Stimulated activated CD4-positive, alpha-beta T cell treated with anti-CD3 and anti-CD28 coated beads, Interleukin-2, amount 100 ng/mL, for 4 hours (primary cell): Measurements from ENCODE around the gene MPRIP.

Source experiments
- DNase-seq: peaks from one replicate; pipeline ENCODE4 v3.0.0-alpha.2; 2020; ENCODE audit warnings: low read depth

The MPRIP gene

DNA sequence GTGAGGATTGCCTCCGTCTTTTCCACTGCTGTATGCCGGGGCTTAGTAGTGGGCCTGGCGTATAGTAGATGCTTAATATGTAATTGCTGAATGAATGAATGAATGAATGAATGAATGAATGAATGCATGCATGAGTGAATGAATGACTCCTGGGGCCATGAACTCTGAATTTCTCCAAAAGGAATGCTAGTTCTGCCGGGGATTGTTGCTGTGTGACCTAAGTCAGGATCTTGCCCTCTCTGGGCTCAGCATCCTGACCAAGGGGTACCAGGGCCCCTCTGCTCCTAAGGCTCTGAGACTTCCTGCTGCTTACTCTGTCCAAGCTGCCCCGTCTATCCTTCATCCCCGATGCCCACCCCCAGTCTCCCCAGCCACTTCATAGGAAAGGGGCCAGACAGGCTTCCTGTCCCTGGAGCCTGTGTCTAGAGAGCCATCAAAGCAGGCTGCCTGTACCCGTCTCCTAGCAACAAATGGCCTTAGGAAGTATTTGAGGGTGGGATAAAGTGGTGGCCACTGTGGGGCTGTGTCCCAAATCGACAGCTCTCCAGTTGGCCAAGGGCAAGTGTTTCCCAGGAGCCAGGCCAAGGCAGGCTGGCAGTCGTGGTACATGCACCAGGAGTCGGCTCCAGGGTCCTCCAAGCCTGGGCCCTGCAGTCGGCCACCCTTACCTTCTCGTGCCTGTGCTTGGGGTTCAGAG lies 11.6 kb upstream of the MPRIP start:
- DNase-seq, result no peak

DNA sequence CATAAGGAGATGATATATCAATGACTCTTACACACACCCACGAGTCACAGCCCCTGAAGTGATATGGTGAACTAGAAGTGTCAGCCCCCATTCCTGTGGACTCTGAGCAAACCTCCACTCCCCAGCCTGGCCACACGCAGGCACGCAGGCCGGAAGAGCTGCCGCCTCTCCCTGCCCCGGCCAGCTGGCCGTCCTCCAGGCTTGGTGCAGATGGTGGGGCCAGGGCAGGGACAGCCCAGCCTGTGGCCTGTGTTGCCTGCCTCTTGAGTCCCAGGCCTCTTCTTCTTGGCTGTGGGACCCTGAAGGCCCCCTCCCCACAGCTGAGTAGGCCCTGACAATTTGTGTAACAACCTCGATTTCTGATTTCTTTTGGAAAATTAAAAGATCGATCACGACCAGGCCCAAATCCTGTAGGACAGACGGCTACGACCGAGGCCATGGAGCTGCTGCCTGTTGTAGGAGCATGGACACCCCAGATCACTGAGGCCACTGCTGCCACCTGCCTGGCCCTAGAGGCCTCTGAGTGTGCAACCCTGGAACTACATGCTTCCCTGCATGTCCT lies 10.0 kb upstream of the MPRIP start:
- no peak for DNase-seq

DNA sequence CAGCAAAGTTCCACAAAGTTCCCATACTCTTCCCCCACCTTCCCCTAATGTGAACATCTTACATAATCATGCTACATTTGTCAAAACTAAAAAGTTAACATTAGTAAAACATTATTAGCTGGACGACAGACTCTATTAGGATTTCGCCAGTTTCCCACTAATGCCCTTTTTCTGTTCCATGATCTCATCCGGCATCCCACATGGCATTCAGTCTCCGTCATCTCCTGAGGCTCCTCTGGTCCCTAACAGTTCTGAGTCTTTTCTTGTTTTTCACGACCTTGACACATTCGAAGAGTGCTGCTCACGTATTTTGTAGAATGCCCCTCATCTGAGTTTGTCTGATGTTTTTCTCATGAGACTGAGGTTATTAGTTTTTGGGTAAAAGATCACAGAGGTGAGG lies 8.8 kb upstream of the MPRIP start:
- no peak for DNase-seq

DNA sequence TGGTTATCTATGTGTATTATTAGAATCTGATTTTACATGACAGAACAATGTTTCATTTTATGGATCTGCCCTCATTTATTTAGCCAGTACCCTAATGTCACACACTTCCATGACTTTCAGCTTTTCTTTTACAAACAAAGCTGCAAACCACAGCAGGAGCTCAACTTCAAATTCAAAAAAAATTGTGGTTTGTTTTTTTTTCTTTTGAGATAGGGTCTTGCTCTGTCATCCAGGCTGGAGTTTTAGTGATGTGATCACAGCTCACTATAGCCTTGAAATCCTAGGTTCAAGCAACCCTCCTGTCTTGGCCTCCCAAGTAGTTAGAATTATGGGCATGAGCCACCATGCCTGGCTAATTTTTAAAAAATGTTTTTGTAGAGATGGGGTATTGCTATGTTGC lies 8.2 kb upstream of the MPRIP start:
- DNase-seq, result no peak

DNA sequence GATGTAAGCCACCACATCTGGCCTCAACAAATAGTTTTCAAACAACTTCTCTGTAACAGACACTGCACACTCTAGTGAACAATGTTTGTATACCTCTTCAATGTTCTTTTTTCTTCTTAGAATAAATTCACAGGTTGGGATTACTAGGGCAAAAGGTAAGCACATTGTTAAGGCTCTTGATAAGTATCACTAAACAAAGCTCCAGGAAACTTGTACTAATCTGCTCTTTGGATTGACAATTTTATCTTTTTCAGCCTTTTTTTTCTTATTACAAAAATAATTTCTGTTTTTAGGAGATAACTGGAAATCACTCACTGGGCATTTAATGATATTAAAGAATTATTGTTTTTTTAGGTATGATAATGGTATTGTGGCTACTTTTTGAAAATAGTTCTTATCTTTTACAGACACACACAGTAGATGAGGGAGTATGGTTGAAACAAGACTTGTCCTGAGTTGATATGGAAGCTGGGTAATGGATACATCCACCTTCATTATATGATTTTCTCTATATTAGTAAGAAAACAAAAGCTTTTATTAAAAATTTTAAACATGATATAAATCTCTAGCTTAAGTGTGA lies 7.7 kb upstream of the MPRIP start:
- DNase-seq, result no peak

DNA sequence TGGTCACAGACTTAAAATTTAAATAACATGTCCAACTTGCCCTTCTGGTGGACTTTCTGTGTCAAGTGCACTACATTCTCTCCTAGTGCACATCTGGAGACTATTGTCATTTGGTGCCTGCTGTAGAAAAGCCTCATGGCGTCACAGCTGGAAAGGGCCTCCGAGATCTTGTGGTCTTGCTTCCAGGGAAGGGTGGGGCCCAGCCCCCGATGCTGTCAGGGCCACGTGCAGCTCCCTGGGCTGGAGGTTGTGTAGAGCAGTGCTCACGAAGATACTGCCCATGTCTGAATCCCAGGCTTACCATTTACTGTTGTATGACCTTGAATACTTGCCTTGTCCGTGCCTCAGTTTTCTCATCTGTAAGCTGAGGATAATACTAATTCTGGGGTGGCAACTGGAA lies 6.8 kb upstream of the MPRIP start:
- DNase-seq, result no peak

DNA sequence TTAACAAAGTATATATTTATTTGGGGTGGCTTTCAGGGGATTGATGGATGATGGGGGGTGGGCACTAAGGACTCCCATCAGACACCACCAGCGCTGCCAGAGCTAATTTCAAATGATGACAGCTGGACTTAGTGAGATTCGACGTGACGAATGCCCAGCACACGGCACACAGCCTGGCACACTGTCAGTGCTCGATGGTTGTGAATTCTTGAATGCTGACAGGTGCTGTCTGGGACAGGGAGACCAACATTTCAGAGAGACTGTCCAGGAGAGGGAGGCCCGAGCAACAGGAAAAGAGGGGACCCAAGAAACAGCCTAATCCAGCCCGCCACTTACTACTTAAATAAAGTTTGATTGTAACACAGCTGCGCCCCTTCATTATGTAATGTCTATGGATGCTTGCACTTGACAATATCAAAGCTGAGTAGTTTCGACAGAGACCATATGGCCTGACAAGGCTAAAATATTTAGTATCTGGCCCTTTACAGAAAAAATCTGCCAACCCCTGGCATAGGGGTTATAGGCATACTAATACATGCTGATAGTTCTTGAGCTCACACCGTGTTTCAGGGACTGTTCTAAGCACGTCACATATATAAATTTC lies 6.2 kb upstream of the MPRIP start:
- no peak for DNase-seq

DNA sequence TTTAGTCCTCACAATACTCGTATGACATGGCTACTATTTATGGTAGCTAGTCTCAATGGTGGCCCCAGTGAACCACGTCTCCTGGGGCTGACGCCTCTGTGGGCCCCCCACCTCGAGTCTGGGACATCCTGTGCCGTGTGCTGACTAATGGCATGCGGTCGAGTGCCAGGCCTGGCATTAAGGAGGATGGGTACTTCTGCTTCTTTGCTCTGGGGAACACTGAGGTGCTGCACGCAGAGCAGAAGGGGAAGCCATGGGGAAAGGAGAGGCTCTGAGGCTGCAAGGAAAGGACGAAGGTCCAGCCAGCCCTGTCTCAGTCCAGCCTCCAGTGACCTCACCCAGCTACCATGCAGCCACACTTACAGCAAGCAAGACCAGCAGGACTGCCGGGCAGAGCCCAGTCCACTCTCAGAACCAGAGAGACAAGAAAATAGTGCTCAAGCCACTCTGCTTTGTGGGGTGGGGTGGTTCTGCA lies 5.7 kb upstream of the MPRIP start:
- DNase-seq, result no peak

DNA sequence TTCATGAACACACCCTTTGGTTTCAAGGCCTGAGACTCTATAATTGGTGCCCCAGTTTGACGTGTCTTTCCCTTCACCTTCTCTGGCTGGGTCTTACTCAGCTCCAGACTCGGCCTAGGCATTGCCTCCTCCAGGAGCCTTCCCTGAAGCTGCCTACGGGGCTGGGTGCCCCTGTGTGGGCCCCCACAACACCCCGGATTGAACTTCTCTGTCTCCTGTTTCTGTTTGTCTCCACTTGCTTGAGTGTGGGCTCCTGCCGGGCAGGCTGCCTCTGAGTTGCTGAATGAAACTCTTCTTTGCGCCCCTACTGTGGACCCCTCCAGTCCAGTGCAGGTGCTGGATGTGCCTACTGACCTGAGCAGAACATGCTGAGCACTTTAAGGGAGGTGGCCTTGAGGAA lies 2.3 kb upstream of the MPRIP start:
- DNase-seq, result no peak

DNA sequence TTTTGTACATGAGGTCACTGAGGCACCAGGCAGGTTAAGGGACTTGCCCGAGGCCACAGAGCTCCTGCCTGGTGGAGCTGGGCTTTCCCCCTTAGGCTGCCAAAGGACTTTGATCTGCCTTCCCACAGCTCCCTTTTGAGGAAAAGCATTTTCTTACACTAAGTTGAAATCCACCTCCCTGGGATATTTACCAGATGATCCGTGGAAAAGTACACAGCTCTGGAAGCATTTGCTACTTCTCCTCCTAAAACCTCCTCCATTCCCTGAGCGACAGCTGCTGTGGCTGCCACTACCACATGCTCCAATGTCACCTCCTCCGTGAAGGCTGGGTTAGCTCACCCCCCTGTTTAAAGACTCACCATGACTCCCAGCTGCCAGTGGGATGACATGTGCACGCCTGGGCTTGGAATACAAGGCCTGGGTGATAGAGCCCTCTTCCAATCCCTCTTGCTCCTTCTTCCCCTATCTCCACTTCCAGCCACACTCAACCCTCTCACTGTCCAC lies 1.2 kb upstream of the MPRIP start:
- DNase-seq, result no peak

DNA sequence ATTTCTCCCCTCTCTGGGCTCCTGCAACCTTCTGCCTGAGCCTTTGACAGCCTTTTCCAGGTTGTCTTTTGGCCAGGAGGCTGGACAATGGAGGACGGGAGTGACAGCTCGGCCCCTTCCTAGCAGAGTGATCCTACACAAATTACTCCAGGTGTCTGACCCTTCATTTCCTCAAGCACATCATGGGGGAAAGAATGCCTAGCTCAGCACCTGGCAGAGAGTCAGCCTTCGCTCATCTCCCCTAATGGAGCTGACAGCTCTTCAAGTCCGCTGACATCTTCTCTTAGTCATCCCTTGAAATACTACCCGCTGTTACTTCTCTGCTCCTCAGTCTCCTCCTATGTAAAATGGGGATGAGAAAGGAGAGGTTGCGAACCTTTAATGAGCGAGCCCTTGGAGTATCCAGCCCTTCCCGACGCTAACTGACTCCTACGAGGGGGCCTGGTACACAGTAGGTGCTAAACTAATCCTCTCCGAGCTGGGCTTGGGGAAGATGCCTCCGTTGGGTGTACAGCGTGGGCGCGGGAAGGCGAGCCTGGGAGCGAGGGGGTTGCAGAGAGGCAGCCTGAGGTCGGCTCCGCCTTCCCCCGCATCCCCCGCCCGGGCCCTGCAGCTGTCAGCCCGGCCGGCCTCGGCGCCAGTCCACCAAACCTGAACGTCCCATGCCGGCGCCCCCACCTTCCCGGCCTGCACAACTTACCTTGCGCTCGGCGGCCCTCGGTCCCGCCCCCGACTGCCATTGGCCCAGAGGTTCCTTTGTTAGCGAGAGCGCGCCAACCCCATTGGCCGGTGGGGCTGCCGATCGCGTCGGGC lies 480 bp upstream of the MPRIP start:
- peak; percentile 97 for DNase-seq

DNA sequence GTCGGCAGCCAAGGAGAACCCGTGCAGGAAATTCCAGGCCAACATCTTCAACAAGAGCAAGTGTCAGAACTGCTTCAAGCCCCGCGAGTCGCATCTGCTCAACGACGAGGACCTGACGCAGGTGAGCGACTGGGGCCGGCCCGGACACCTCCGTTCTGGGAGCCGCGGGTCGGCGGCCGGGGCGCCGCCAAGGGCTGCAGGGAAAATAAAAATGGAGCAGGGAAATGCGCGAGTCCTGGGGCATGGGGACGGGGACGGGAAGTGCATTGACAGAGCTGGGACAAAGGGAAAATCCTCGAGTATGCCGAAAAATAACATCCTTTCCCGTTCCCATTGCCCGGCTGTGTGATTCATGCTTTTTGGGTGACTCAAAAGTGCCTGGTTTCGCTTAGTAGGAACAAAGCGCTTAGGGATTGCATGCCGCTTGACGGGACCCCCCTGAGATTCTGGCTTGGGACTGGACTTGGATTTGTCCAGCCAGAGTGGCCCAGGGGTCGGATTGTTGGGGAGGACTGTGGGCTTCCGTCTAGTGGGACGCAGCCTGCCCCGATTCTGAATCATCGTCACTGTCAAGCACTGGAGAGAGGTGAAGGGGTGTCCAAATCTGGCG lies 699 bp downstream of the MPRIP start:
- DNase-seq, result no peak

DNA sequence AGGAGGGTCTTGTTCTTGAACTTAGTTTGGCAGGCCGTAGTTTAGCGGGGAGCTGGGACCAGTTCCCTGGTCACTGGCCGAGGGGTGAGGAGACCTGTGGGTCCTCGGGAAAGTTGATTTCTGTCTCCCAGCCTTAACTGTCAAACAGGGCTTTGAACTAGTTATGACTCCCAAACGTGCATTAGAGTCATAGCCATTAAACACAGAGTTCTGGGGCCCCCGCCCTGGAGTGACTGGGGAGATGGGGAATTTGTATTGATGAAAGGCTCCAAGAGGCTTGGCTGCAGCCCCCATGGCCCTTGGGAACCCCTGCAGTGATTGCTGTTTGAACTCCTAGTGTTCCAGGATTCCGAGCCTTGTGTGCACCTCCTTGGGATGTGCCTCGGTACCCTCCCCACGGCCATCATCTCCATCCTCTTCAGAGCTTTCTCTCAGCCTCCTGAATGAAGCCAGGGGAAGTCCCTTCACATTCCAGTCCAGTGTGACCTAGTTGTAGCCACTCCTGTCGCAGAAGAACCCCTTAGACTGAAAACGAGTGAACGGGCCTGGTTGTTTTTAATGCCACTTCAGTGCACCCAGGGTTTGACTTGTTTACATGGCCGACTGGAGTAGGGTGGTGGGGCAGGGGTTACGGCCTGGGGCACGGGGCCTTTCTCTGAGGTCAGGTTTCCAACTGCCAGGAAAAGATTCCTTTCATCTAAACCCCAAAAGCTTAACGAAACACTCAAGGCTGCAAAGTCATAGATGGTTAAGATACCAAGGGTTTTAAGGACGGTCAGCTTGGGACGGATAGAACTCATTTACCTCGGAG lies 1.4 kb downstream of the MPRIP start:
- no peak for DNase-seq

DNA sequence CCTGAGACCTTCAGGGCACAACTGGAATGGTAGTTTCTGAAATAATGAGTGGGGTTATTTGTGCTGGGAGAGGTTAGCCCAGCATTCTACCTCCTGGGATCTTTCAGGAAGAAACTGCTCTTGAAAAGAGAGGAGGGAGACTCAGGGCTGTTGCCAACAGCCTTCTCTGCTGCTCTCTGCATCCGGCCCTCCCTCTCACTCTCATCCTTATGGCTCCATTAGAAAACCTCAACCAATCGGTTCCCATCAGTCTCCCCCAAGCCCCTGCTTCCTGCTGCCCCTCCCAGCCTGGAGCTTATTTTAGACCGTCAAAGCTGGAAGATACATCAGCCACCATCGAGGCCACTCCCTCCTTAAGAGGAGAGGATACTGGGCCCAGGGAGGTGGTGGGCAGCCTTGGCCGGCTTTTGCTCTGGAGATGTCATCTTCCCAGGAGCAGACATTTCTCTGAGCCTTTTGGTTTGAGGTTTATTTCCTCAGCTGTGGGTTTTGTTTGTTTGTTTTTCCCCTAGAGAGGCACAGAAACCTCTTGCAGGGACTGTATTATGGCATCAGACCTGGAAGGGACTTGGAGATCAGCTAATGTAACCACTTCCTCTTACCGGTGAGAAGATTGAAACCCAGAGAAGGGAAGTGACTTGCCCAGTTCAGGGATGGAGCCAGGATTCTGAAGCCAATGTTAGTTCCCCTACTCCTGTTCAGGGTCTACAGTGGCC lies 2.7 kb downstream of the MPRIP start:
- DNase-seq, result no peak

DNA sequence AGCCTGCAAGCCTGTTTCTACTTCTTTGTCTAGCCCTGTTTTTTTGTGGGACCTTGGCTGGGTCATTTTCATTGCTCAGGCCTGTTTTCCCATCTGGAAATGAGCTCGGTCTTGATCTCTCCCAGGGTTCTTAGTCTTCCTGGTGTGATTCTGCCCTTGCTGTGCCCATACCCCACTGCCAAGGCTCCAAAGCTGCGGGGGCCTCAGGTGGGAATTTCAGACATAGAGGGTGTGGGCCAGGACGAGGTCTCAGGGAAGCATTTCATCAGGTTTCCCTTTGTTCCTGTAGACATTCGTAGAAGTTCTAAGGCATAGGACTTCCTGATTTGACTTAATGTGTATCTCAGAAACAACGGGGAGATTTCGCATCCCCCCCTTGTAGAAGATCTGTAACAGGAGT lies 5.8 kb downstream of the MPRIP start:
- DNase-seq, result no peak

DNA sequence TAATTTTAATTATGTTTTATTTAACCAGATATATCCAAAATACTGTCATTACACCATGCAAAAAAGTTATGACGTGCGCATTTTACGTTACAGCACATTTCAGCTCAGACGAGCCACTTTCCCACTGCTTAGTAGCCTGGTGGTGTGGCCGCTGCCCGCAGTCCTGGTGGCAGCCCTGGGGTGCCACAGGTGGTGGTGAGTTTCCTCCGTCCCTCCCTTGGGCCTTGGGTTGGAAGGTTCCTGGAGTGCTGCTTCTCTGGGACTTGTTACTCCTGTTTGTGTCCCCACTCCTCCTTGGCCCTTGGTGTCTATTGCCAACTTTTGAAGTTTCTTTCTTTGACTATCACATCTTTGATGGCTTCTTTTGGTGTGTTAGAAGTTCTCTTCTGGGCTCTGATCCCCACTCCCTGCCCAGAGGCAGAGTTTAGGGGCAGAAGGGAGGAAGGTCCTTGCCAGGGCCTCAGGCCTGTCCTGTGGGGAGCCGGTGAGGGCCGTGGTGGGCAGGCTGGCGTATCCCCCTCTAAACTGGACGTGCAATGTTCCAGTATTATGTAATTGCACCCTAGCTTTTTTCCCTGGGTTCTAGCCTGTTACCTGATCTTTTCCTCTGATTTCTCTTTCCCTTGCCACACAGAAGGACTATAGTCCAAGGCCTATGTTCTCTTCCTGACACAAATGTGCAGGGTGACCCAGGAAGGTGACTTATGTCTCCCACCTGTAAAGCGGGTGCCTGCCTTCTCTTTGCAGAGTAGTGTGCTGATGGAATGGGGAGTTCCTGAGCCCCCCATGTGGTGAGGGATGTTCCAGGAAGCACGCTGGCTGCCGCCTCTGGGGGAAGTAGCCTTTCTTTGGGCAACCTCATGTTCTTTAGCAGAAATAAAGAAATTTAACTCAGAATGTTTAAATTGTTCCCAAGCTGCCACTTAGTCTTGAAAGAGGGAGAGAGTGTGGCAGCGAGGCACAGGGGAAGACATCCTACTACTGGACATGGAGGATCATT lies 8.4 kb downstream of the MPRIP start:
- DNase-seq, result no peak

DNA sequence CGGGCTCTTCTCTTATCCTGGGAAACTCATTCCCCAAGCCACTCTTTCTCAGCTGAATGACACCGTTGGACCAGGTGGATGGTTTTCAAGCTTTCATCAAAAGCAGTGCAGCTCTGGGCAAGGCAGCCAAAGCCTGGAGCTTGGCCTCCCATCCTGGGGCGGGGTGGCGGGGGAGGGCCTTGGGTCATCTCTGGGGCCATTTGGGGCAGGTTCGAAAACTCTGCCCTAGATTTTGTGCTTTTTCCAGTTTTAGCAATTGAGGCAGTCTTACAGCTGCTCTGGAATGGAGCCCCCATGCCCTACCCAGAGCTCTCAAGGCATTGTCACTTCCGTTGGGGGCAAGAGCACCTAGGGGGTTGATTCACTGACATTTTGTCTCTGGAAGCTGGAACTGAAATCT lies 9.1 kb downstream of the MPRIP start:
- DNase-seq, result no peak

DNA sequence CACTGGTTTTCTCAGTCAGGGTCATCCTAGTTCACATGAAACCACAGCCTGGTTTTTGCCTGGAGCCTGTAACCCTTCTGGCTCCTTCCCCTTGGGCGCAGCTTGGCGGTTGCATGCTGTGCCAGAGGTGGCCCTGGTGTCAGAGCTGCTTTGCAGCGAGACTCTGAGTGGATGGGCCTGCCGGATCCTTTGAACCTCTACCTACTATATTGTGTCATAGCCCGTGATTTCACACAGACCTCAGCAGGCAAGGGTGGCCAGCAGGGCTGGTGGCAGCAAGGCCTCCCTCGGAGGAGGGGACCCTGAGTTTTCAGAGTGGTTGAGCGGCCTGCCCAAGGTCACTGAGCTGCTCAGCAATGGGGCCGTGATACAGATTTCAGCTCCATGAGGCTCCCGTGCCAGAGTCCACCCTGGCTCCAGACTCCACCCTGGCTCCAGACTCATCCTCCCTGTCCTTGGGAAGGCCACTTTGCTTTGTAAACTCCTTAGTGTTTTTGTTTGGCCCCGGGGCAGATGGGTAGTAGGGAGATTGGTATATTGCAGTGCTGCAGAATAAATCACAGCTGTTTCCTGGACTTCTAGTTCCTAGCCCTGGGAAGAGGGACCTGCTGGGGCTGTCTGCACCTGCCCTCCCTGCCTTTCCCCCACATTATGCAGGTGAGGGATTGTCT lies 9.7 kb downstream of the MPRIP start:
- DNase-seq, result no peak
